HG03039 (cell line): ENCODE measurements around the gene TTC36.
A peak's percentile ranks its signal among the peaks of the same experiment; 100 is the strongest.
"Not testable (repeated sequence)": the region's sequence is repeated elsewhere in the genome, so short reads cannot be mapped to it uniquely, and the experiment has no call there.

Experiments used
- ATAC-seq: cut with Tn5 transposase; IDR thresholded peaks from one replicate; pipeline ENCODE4 v1.9.1; 2021; ENCODE audit warnings: mild to moderate bottlenecking, moderate library complexity; ENCODE audit not compliant: unreplicated experiment

TTC36 gene

DNA sequence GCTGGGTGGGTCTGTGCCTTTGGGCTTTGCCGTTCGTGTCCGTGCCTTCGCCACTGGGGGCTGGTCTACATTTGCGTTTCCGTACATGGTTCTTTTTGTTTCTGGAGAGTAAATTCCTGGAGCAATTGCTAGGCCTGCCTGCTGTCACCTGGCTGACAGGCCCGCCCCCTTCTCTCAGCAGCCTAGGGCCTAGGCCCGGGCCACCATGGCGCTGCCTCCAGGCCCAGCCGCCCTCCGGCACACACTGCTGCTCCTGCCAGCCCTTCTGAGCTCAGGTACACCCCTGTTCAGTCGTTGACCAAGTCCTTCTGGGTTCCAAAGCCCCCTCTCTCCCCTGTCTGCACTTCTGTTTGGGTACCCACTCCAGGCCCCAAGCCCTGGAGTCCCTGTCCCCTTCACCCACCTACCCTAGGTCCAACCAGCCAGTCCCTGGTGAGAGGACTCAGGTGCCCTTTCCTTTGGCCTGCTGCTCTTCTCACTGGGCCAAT lies 4.4 kb downstream of the TTC36 start:
- no peak for ATAC-seq

DNA sequence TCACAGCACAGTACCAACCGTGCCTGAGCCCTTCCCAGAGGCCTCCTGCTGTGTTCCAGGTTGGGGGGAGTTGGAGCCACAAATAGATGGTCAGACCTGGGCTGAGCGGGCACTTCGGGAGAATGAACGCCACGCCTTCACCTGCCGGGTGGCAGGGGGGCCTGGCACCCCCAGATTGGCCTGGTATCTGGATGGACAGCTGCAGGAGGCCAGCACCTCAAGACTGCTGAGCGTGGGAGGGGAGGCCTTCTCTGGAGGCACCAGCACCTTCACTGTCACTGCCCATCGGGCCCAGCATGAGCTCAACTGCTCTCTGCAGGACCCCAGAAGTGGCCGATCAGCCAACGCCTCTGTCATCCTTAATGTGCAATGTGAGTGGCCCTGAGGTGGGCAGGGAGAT lies 4.8 kb downstream of the TTC36 start:
- no peak for ATAC-seq

DNA sequence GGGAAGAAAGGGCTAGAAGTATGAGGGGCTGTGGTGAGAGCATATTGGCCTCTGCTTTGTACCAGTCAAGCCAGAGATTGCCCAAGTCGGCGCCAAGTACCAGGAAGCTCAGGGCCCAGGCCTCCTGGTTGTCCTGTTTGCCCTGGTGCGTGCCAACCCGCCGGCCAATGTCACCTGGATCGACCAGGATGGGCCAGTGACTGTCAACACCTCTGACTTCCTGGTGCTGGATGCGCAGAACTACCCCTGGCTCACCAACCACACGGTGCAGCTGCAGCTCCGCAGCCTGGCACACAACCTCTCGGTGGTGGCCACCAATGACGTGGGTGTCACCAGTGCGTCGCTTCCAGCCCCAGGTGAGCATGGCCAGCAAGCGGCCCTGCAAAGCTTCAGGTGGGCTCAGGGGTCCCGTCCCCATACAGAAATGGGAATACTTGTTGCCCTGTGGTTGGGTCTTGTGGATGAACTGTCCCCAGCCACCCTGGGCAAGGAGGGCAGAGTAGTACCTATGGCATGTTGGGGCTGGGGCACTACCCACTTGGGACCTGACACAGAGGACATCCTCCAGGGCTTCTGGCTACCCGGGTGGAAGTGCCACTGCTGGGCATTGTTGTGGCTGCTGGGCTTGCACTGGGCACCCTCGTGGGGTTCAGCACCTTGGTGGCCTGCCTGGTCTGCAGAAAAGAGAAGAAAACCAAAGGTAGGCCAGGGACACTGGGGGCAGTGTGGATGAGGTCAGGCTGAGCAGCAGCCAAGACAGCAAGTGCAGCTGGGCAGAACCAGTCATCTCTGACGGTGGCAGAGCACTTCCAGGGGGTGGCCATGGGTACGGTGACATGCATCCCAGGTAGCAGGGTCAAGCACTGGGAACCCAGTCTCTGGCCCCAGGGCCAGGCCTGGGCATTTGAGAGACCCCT lies 5.8 kb downstream of the TTC36 start:
- no peak for ATAC-seq

DNA sequence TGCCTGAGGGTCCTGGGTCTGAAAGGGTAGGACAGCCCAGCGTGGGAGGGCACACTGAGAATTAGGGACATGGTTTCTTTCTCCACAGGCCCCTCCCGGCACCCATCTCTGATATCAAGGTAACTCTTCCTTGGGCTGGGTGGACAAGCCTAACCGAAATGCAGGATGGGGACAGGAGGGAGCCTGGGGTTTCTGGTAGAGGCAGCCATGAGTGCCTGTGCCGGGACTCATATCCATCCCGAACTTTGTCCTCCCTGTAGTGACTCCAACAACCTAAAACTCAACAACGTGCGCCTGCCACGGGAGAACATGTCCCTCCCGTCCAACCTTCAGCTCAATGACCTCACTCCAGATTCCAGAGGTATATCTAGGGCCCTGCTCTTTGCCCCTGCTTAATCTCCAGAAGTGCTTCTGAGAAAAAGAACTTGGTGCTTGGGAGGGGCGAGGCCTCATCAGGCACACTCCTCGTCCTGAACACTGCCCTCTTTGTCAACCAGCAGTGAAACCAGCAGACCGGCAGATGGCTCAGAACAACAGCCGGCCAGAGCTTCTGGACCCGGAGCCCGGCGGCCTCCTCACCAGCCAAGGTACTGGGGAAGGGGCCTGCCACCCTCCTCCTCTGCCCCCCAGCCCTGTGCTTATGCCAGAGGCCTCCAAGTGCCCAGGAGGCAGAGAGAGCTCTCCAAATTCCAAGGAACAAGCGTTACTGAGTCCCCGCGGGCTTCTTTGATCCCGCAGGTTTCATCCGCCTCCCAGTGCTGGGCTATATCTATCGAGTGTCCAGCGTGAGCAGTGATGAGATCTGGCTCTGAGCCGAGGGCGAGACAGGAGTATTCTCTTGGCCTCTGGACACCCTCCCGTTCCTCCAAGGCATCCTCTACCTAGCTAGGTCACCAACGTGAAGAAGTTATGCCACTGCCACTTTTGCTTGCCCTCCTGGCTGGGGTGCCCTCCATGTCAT lies 6.8 kb downstream of the TTC36 start:
- ATAC-seq: no peak

DNA sequence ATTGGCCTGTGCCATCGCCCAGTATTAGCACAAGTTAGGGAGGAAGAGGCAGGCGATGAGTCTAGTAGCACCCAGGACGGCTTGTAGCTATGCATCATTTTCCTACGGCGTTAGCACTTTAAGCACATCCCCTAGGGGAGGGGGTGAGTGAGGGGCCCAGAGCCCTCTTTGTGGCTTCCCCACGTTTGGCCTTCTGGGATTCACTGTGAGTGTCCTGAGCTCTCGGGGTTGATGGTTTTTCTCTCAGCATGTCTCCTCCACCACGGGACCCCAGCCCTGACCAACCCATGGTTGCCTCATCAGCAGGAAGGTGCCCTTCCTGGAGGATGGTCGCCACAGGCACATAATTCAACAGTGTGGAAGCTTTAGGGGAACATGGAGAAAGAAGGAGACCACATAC lies 8.0 kb downstream of the TTC36 start:
- no peak for ATAC-seq

DNA sequence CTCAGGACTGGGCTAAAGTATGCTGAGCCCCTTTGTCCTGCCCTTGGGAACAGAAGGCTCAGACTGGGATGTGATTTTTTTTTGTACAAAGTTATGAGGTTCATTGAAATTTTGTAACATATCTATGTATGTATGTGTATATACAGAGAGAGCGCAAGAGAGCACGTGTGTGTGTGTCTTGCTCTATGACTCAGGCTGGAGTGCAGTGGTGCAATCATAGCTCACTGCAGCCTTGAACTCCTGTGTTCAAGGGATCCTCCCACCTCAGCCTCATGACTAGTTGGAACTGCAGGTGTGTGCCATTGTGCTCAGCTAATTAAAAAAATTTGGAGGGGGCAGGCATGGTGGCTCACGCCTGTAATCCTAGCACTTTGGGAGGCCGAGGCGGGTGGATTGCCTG lies 9.5 kb downstream of the TTC36 start:
- ATAC-seq: no peak

DNA sequence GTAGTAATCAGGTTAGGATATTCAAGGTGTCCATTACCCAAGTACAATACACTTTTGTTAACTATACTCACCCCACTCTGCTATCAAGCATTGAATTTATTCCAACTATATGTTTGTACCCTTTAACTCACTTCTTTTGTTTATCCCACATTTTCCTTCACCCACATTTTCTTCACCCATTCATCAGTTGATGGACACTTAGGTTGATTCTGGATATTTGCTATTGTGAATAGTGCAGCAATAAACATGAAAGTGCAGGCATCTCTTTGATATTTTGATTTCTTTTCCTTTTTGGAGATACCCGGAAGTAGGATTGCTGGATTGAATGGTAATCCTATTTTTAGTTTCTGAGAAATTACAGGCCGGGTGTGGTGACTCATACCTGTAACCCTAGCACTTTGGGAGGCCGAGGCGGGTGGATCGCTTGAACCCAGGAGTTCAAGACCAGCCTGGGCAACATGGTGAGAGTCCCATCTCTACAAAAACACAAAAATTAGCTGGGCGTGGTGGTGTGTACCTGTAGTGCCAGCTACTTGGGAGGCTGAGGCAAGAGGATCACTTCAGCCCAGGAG lies 10.2 kb downstream of the TTC36 start:
- ATAC-seq: no peak

DNA sequence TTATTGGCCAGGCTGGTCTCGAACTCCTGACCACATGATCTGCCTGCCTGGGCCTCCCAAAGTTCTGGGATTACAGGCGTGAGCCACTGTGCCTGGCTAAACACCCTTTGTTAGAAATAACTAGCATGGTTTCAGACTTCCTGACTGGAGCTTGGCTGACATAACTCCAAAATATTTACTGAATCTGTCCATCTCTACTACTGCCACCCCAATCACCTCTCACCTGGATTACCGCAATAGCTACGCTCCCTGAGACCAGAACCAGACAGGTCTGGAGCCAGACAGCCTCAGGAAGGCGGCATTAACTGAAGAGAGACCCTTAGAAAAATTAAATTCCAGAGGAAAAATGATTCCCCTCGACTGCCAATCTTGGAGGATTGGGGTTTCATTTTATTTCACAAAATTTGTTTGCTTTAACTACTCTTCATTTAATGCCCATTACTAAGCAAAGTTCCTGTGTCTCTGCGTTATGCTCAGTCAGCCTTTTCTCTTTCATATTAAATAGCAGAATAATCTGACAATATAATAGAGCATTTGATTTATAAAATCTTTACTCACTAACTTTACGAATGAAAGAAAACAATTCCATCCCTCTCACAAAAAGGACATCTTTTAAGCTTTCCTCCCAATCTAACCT lies 16.9 kb downstream of the TTC36 start:
- ATAC-seq: no peak

DNA sequence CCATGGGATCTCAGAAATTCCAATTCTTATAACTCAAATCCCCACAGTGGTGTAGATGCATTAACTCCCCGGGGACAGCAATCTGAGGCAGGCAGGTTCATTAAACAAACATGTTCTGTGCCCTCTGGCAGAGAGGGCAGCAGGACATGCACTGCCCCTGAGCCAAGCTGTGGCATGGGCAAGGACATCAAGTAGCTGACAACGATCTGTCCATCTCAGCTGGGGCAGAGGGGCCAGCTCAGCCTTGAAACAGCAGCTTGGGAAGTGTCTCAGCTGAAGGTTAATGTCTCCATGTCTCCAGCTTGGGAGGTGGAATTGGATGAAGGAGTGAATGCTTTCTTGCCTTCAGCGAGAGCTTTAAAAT lies 17.4 kb downstream of the TTC36 start:
- ATAC-seq: no peak

DNA sequence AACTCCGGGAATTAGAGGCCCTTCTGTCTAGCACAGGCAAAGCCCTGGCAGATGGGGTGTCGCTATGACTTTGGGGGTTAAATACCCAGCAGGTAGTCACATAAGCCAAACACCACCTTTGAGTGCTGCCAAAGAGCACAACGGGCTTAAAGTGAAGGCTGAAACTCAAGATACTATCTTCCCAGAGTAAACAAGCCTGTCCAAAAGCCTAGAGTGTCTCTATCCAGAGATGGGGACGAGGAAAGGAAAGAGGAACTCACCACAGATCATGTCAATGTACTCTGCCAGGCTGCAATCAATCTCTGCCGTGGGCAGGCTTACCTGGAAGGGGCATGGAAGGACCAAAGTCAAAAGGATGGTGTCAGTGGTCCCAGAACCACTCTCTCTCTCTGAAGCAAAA lies 18.3 kb downstream of the TTC36 start:
- no peak for ATAC-seq

DNA sequence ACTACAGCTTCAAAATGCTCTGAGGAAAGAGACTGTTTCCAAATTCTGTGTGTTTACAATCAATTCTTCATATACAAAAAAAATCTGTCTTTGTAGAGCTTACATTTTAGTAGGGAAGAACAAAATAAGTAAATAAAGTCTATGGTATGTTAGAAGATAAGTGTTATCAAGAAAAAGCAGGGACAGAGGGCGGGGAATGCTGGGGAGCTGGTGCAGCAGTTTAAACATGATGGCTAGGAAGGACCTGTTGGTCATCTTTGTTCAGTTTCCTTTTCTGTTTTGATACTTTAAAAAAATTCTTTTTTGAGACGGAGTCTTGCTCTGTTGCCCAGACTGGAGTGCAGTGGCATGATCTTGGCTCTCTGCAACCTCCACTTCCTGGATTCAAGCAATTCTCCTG lies 19.9 kb downstream of the TTC36 start:
- ATAC-seq: no peak

DNA sequence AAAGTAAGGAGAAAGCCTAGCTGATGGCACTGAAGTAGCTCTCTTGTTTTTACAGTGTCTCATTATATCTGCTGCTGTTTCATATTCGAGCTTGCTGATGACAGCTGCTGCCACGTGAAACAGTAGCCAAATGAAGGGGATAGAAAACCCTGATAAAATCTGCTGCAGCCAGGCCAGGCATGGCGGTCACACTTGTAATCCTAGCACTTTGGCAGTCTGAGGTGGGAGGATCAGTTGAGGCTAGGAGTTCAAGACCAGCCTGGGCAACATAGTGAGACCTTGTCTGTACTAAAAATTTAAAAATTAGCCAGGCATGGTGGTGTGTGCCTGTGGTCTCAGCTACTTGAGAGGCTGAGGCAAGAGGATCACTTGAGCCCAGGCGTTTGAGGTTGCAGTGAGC lies 25.1 kb downstream of the TTC36 start:
- no peak for ATAC-seq

DNA sequence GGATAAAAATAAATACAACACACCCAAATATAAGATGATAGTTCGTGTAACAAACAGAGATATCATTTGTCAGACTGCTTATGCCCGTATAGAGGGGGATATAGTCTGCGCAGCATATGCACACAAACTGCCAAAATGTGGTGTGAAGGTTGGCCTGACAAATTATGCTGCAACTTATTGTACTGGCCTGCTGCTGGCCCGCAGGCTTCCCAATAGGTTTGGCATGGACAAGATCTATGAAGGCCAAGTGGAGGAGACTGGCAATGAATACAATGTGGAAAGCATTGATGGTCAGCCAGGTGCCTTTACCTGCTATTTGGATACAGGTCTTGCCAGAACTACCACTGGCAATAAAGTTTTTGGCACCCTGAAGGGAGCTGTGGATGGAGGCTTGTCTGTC lies 33.5 kb downstream of the TTC36 start:
- no peak for ATAC-seq

DNA sequence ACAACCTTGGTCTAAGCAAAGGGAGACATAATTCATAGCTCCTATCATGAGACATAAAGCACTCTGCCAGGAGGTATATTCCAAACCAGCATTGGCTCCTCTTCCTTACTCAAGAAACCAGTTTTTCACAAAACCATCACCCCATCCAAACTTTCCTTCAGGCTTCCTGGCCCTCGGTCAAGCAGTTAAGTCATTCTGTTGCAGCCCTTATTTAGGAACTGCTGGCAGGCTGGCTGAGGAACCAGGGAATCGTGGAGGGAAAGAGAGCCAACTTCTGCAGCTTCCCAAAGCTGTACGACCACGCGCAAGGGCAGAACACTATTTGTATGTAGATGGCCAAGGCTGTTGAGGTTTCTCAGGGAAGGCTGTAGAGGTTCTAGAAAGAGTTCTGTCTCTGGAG lies 37.8 kb downstream of the TTC36 start:
- no peak for ATAC-seq

DNA sequence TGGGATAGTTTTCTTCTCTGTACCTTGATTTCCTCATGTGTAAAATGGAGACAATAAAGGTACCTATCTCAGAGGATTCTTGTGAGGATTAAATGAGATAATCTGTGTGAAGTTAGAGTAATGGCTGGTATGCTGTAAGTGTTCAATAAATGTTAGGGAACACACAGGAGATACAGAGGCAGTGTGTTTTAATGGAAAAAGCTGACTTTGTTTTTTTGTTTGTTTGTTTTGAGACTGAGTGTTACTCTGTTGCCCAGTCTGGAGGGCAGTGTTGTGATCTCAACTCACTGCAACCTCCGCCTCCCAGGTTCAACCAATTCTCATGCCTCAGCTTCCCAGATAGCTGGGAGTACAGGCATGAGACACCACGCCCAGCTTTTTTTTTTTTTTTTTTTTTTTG lies 42.4 kb downstream of the TTC36 start:
- no peak for ATAC-seq

DNA sequence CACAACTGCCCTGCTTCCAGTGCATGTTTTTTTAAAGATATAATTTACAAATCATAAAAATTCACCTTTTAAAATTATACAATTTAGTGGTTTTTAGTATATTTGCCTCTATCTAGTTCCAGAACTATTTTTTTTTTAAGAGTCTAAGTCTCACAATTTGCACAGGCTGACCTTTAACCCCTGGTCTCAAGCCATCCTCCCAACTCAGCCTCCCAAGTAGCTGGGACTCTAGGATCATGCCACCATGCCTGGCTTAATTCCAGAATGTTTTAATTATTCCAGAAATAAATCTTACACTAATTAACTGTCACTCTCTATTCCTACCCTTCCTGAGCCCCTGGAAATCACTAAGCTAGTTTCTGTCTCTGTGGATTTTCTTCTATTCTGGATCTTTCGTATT lies 43.5 kb downstream of the TTC36 start:
- no peak for ATAC-seq

DNA sequence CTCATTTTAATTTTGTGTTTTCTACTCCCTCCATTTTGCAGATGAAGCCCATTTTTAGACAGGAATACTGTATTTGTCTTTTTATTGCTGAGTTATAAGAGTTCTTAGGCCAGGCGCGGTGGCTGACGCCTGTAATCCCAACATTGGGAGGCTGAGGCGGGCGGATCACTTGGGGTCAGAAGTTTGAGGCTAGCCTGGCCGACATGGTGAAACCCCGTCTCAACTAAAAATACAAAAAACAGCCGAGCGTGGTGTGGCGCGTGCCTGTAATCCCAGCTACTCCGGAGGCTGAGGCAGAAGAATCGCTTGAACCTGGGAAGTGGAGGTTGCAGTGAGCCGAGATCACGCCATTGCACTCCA lies 44.4 kb downstream of the TTC36 start:
- not testable (repeated sequence) for ATAC-seq

DNA sequence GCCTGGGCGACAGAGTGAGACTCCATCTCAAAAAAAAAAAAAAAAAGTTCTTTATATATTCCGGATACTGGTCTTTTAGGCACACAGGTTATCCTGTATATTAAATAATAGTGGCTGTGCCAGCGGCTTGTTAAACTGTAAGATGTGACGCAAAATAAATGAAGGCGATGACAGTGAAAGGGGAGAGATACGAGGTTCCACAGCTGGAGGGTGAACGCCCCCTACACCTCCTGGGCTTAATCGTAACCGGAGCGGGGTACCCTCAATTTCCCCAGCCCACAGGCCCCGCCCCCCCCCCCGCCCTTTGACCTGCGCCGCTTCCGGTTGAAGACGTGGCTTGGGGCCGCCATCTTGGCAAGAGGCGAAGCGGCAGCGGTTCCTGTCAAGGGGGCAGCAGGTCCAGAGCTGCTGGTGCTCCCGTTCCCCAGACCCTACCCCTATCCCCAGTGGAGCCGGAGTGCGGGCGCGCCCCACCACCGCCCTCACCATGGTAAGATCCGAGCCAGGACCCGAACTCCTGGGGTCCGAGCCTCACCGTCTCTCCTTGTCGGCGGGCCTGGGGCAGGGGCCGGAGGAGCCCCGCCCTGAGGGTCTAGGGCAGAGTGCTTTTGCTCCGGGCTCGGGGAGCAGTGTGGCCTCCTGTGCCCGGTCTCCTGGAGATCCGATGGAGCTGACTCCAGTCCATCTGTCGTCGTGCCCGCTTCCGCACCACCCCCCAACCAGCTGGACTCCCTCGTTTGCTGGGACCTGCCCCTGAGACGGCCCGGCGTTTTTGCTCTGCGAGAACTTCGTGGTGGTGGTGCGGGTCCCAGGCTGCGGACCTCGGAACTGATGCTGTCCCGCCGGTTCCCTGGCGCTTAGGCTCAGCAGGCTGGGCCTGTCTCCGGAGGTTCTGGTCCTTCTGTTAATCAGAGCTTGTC lies 45.0 kb downstream of the TTC36 start, which contains the start of gene ARCN1:
TSS of gene ARCN1 (plus strand) at position 349 of the 920 bp plus-strand sequence. CDS start at position 488, 139 bp downstream.
- ATAC-seq: peak; percentile 53

DNA sequence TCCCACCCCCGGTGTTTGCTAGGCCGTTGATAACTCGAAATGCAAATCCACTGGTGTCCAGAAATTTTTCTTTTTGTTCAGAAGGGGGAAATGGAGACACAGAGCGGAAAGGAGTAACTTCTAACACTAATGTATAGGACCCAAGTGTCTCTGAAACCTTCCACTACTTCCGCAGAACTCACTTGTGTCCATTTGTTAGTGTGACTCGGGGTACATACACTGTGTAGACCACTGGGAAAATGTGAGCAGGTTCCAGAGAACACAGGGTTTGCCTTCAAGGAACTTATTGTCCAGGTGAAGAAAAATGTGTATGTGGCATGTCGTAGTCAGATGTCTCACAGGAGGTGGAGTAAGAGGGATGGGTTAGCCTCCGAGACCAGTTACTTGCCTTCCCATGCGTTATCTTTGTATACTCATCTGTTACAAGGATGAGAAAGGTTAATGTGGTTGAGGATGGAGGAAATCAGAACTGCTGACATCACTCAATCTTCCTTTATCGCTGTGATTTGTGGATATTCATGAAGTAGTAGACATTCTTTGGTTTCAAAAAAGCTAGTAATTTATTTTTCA lies 45.8 kb downstream of the TTC36 start:
- peak; percentile 16 for ATAC-seq
